B cell (primary cell): ENCODE measurements around the gene TUBE1. TPM values are rescaled to one million over a fixed set of nuclear protein-coding genes. Genes with fewer than 3 reads are reported as not detected.
"Not testable (repeated sequence)": the region's sequence is repeated elsewhere in the genome, so short reads cannot be mapped to it uniquely, and the experiment has no call there.

Source experiments
- ATAC-seq: fragments of 200-7000 bp; cut with Tn5 transposase; one replicate; pipeline ENCODE4 v1.10.0; 2021; ENCODE audit warnings: low read depth, mild to moderate bottlenecking, moderate number of reproducible peaks, moderate library complexity
- CTCF ChIA-PET: fragments of 350-600 bp; sonication (Branson Sonifier 250); formaldehyde crosslinking; loops from one replicate; lab custom pipeline; 2021; ENCODE audit warnings: antibody characterized with exemption, inconsistent platforms; lab: Charles Lee
- POLR2A ChIA-PET: fragments of 350-600 bp; sonication (Branson Sonifier 250); formaldehyde crosslinking; loops from one replicate; lab custom pipeline; 2021; ENCODE audit warnings: antibody characterized with exemption; lab: Charles Lee
- DNase-seq: peaks from one replicate; pipeline ENCODE4 v3.0.0; 2013
- H2AFZ ChIP-seq: 2 replicates; pipeline ENCODE4 v1.6.1; 2012; ENCODE audit warnings: mild to moderate bottlenecking, low read depth, low read length; ENCODE audit not compliant: insufficient read depth, poor library complexity, severe bottlenecking
- H3K27ac ChIP-seq, 2 donors: 1 replicate in 1 of 2; 2 replicates in 1 of 2; pipeline ENCODE4 v1.5.1; 2012 to 2013; ENCODE audit warnings: low read length in 2 of 2, mild to moderate bottlenecking in 2 of 2, moderate library complexity in 1 of 2
- H3K27me3 ChIP-seq, 4 experiments: fragments of 200-600 bp in 1 of 4; sonication (generic) in 1 of 4; replicated peaks in 1 of 4; 1 replicate in 2 of 4; 2 replicates in 2 of 4; pipeline versions ENCODE4 v1.6.1 to v1.7.0; 2013 to 2016; ENCODE audit warnings: low read length in 3 of 4, mild to moderate bottlenecking in 2 of 4, mixed read lengths in 1 of 4, moderate library complexity in 1 of 4; ENCODE audit not compliant: insufficient read depth in 4 of 4, control insufficient read depth in 3 of 4; ENCODE audit errors: control extremely low read depth in 1 of 4
- H3K36me3 ChIP-seq, 2 experiments: replicated peaks in 1 of 2; 1 replicate in 1 of 2; 2 replicates in 1 of 2; pipeline versions ENCODE4 v1.6.1 to v1.7.1; 2013; ENCODE audit warnings: low read length in 1 of 2; ENCODE audit not compliant: insufficient read depth in 2 of 2, control insufficient read depth in 1 of 2; ENCODE audit errors: control extremely low read depth in 1 of 2, extremely low read depth in 1 of 2
- H3K4me1 ChIP-seq, 2 donors: fragments of 200-600 bp in 1 of 2; sonication (generic) in 1 of 2; 1 replicate in 1 of 2; 2 replicates in 1 of 2; pipeline versions ENCODE4 v1.5.1 to v1.6.1; 2013 to 2017; ENCODE audit warnings: low read length in 2 of 2; ENCODE audit not compliant: control insufficient read depth in 2 of 2, insufficient read depth in 2 of 2
- H3K4me2 ChIP-seq: replicated peaks from 2 replicates; pipeline ENCODE3; 2012; ENCODE audit warnings: mild to moderate bottlenecking, low read depth, low read length; ENCODE audit not compliant: poor library complexity, severe bottlenecking
- H3K4me3 ChIP-seq, 5 experiments: fragments of 200-600 bp in 1 of 5; sonication (generic) in 1 of 5; 1 replicate in 3 of 5; 2 replicates in 2 of 5; pipeline versions ENCODE4 v1.5.1 to v1.7.0; 2011 to 2016; ENCODE audit warnings: low read length in 4 of 5, mild to moderate bottlenecking in 4 of 5, low read depth in 2 of 5, control low read depth in 1 of 5, moderate library complexity in 1 of 5; ENCODE audit not compliant: insufficient read depth in 1 of 5; ENCODE audit errors: control extremely low read depth in 1 of 5, extremely low read depth in 1 of 5
- H3K79me2 ChIP-seq: fragments of 200-600 bp; sonication (generic); one replicate; pipeline ENCODE4 v1.6.0; 2016; ENCODE audit warnings: low read length; ENCODE audit not compliant: control insufficient read depth, insufficient read depth
- H3K9ac ChIP-seq: fragments of 200-600 bp; sonication (generic); 2 replicates; pipeline ENCODE4 v1.6.1; 2017; ENCODE audit warnings: mild to moderate bottlenecking, low read length, moderate library complexity
- H3K9me3 ChIP-seq, 3 donors: one replicate each; pipeline versions ENCODE4 v1.6.1 to v1.7.1; 2013; ENCODE audit warnings: low read length in 2 of 3; ENCODE audit not compliant: control insufficient read depth in 2 of 3, insufficient read depth in 1 of 3; ENCODE audit errors: control extremely low read depth in 1 of 3
- H4K20me1 ChIP-seq: 2 replicates; pipeline ENCODE4 v1.6.0; 2012; ENCODE audit warnings: mild to moderate bottlenecking, low read length; ENCODE audit not compliant: insufficient read depth, control insufficient read depth, poor library complexity, severe bottlenecking
- H3K27ac Mint-ChIP-seq: one replicate; pipeline ENCODE4 v1.8.0; 2021; ENCODE audit warnings: mixed read lengths
- H3K27me3 Mint-ChIP-seq: one replicate; pipeline ENCODE4 v1.8.0; 2021; ENCODE audit warnings: mixed read lengths
- H3K4me1 Mint-ChIP-seq: one replicate; pipeline ENCODE4 v1.8.0; 2021; ENCODE audit warnings: mixed read lengths
- H3K4me3 Mint-ChIP-seq: one replicate; pipeline ENCODE4 v1.8.0; 2021; ENCODE audit warnings: mixed read lengths
- H3K9me3 Mint-ChIP-seq: one replicate; pipeline ENCODE4 v1.8.0; 2022; ENCODE audit warnings: mixed read lengths; ENCODE audit not compliant: insufficient read depth
- CTCF ChIP-seq: fragments of 200-600 bp; IDR thresholded peaks from one replicate; pipeline ENCODE4 v1.8.0; 2022; ENCODE audit warnings: antibody characterized with exemption, mild to moderate bottlenecking
- EZH2 ChIP-seq: IDR thresholded peaks from 2 replicates; pipeline ENCODE4 v1.6.1; 2012; ENCODE audit warnings: borderline replicate concordance, low read depth, mild to moderate bottlenecking, moderate library complexity, low read length; ENCODE audit not compliant: insufficient read depth, poor library complexity, severe bottlenecking
- WGBS: methylation state at CpG from one replicate; pipeline ENCODE4 v1.1.5; 2013; ENCODE audit warnings: missing lambda C conversion rate; ENCODE audit not compliant: insufficient coverage; 5-methylcytosine and 5-hydroxymethylcytosine counted together
- intact Hi-C: fragments of 100-400 bp; cut with micrococcal nuclease; formaldehyde crosslinking; loops from one replicate; pipeline ENCODE4 v1.10.0; 2022
- polyA plus RNA-seq: library from polyadenylated mRNA; depleted of rRNA; stranded (reverse); fragments of >200 nt; gene quantifications from 2 replicates; pipeline ENCODE4 v1.2.3, GENCODE V29; 2012
- total RNA-seq, 2 donors: library from RNA; stranded (reverse); fragments of 120-200 nt in 1 of 2; gene quantifications; 1 replicate in 1 of 2; 2 replicates in 1 of 2; pipeline versions ENCODE4 v1.2.3 to v1.2.4, GENCODE V29; 2013 to 2022

TUBE1 gene
- total and polyA plus RNA-seq, 2 donors (not counting 1 experiment from before 2014, with no cell fraction given) = 14.3 to 24.5 TPM

- DNase-seq (no peak), ATAC-seq (no peak)
- no peaks in the 10 kb centered on the region for H3K4me1 Mint-ChIP-seq
- intact Hi-C loops = no loop called here
- H3K9me3 ChIP-seq = no peaks in the 10 kb centered on the region
- H4K20me1 ChIP-seq = no peaks in the 10 kb centered on the region
- peaks cover 12% of the 10 kb centered on the region for H3K27me3 Mint-ChIP-seq
- H3K4me1 ChIP-seq = no peaks in the 10 kb centered on the region
- H3K4me3 ChIP-seq = no peak overlapping the region
- no peaks in the 10 kb centered on the region for H3K79me2 ChIP-seq
- H3K27ac ChIP-seq = no peak overlapping the region
- ChIA-PET CTCF (no interaction called here), POLR2A (no interaction called here)
- no peaks in the 10 kb centered on the region for H3K36me3 ChIP-seq
- no peaks in the 10 kb centered on the region for H3K27me3 ChIP-seq
- H3K27ac Mint-ChIP-seq = no peak overlapping the region
- no peak overlapping the region for H3K9ac ChIP-seq
- WGBS = 92% methylated on average over 2 of the region's 2 CpGs
- H3K4me2 ChIP-seq = no peak overlapping the region
- TF ChIP-seq CTCF = no peak
- no peak for TF ChIP-seq EZH2
- peaks cover 7% of the 10 kb centered on the region for H3K9me3 Mint-ChIP-seq
- no peak overlapping the region for H3K4me3 Mint-ChIP-seq
- no peak overlapping the region for H2AFZ ChIP-seq
Measured at GRCh38 chr6:112106562-112106961, 19.3 kb upstream of the TUBE1 start.

DNA sequence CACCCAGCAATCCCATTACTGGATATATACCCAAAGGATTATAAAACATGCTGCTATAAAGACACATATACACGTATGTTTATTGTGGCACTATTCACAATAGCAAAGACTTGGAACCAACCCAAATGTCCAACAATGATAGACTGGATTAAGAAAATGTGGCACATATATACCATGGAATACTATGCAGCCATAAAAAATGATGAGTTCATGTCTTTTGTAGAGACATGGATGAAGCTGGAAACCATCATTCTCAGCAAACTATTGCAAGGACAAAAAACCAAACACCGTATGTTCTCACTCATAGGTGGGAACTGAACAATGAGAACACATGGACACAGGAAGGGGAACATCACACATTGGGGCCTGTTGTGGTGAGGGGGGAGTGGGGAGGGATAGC lies 18.7 kb upstream of the TUBE1 start:
- CTCF ChIA-PET = not testable (repeated sequence)

More for the DNA sequence above, 18.7 kb upstream of the TUBE1 start:
- H3K9me3 Mint-ChIP-seq, H2AFZ ChIP-seq, H3K9me3 ChIP-seq, H3K27ac ChIP-seq, POLR2A ChIA-PET, H3K4me2 ChIP-seq, intact Hi-C loops, H3K4me1 ChIP-seq, H3K27me3 ChIP-seq, H3K9ac ChIP-seq, H3K4me1 Mint-ChIP-seq, ATAC-seq, H3K27ac Mint-ChIP-seq, H3K4me3 ChIP-seq, H4K20me1 ChIP-seq, H3K79me2 ChIP-seq, DNase-seq, H3K36me3 ChIP-seq, H3K4me3 Mint-ChIP-seq: not testable (repeated sequence)
- H3K27me3 Mint-ChIP-seq = peaks cover 12% of the 10 kb centered on the region
- no CpG with 5 or more reads among the region's 2 CpGs for WGBS
